SK-N-SH (cell line): ENCODE measurements around the gene HBZ. TPM values are rescaled to one million over a fixed set of nuclear protein-coding genes. Genes with fewer than 3 reads are reported as not detected.

Experiments
- CTCF ChIA-PET: fragments of 300-600, 350-600 bp; formaldehyde crosslinking; extraction: SDS; loops from one replicate; lab custom pipeline; 2021; lab: Yijun Ruan, JAX
- POLR2A ChIA-PET: fragments of 350-600 bp; sonication (Branson Sonifier 250); formaldehyde crosslinking; extraction: SDS; loops from one replicate; lab custom pipeline; 2020; ENCODE audit warnings: antibody characterized with exemption, inconsistent platforms; lab: Yijun Ruan, JAX
- DNase-seq: peaks from one replicate; pipeline ENCODE4 v3.0.0; 2012
- H2AFZ ChIP-seq: fragments of 200-600 bp; sonication (generic); 2 replicates; pipeline ENCODE4 v1.8.1; 2016; ENCODE audit warnings: antibody characterized with exemption, mild to moderate bottlenecking, low read depth
- H3F3A ChIP-seq: fragments of 200-600 bp; sonication (generic); replicated peaks from 2 replicates; pipeline ENCODE3; 2016; ENCODE audit warnings: antibody characterized with exemption, mild to moderate bottlenecking; ENCODE audit not compliant: insufficient read depth
- H3K27ac ChIP-seq, 2 experiments: fragments of 200-500 bp in 1 of 2; fragments of 200-600 bp in 1 of 2; sonication (Bioruptor generic) in 1 of 2; sonication (generic), shearing (Covaris generic) in 1 of 2; 2 replicates each; pipeline versions ENCODE4 v1.5.1 to v1.6.1; 2014 to 2016; ENCODE audit warnings: low read depth in 2 of 2, inconsistent platforms in 1 of 2, low read length in 1 of 2, mild to moderate bottlenecking in 1 of 2, mixed read lengths in 1 of 2
- H3K27me3 ChIP-seq: fragments of 200-600 bp; sonication (generic), shearing (Covaris generic); 2 replicates; pipeline ENCODE4 v1.6.1; 2016; ENCODE audit warnings: mixed run types; ENCODE audit not compliant: insufficient read depth
- H3K36me3 ChIP-seq, 2 experiments: fragments of 200-500 bp in 1 of 2; fragments of 200-600 bp in 1 of 2; sonication (Bioruptor generic) in 1 of 2; sonication (generic) in 1 of 2; replicated peaks in 1 of 2; 2 replicates each; pipeline versions ENCODE3 to v1.5.1; 2014 to 2016; ENCODE audit warnings: low read length in 1 of 2, mild to moderate bottlenecking in 1 of 2; ENCODE audit not compliant: insufficient read depth in 2 of 2, control insufficient read depth in 1 of 2
- H3K4me1 ChIP-seq, 2 experiments: fragments of 200-500 bp in 1 of 2; fragments of 200-600 bp in 1 of 2; sonication (Bioruptor generic) in 1 of 2; sonication (generic), shearing (Covaris generic) in 1 of 2; 2 replicates each; pipeline versions ENCODE4 v1.5.1 to v1.6.1; 2014 to 2016; ENCODE audit warnings: low read depth in 1 of 2, low read length in 1 of 2, mixed run types in 1 of 2; ENCODE audit not compliant: insufficient read depth in 2 of 2, control insufficient read depth in 1 of 2
- H3K4me2 ChIP-seq: fragments of 200-600 bp; sonication (generic), shearing (Covaris generic); 2 replicates; pipeline ENCODE4 v1.6.1; 2017; ENCODE audit warnings: mixed run types
- H3K4me3 ChIP-seq, 2 experiments: fragments of 200-500 bp in 1 of 2; fragments of 200-600 bp in 1 of 2; sonication (Bioruptor generic) in 1 of 2; sonication (generic), shearing (Covaris generic) in 1 of 2; 2 replicates each; pipeline versions ENCODE4 v1.5.1 to v1.8.1; 2014 to 2016; ENCODE audit warnings: low read depth in 2 of 2, inconsistent platforms in 1 of 2, low read length in 1 of 2, mild to moderate bottlenecking in 1 of 2, mixed read lengths in 1 of 2, moderate library complexity in 1 of 2
- H3K79me2 ChIP-seq: fragments of 200-600 bp; sonication (generic); 2 replicates; pipeline ENCODE4 v1.8.1; 2017; ENCODE audit warnings: mild to moderate bottlenecking; ENCODE audit not compliant: insufficient read depth
- H3K9ac ChIP-seq: fragments of 200-600 bp; sonication (generic); 2 replicates; pipeline ENCODE4 v1.6.1; 2017; ENCODE audit warnings: mixed run types
- H3K9me2 ChIP-seq: fragments of 200-600 bp; sonication (generic); 2 replicates; pipeline ENCODE4 v1.6.1; 2017; ENCODE audit warnings: mixed run types
- H3K9me3 ChIP-seq: fragments of 200-600 bp; sonication (generic); 2 replicates; pipeline ENCODE4 v1.6.1; 2017; ENCODE audit warnings: mixed run types, mild to moderate bottlenecking, moderate library complexity
- H4K20me1 ChIP-seq: fragments of 200-600 bp; sonication (generic); 2 replicates; pipeline ENCODE4 v1.6.1; 2017; ENCODE audit warnings: mild to moderate bottlenecking, mixed run types; ENCODE audit not compliant: insufficient read depth
- FOXM1 ChIP-seq: IDR thresholded peaks from 2 replicates; pipeline ENCODE4 v1.4.0; 2012; ENCODE audit warnings: low read depth, mild to moderate bottlenecking
- GABPA ChIP-seq: IDR thresholded peaks from 2 replicates; pipeline ENCODE4 v1.4.0; 2012; ENCODE audit warnings: low read depth, mild to moderate bottlenecking
- GATA2 ChIP-seq: sonication (generic); formaldehyde crosslinking; IDR thresholded peaks from 2 replicates; pipeline ENCODE4 v1.5.0; 2020; ENCODE audit warnings: mild to moderate bottlenecking, missing genetic modification reagents
- MEF2A ChIP-seq: IDR thresholded peaks from 2 replicates; pipeline ENCODE4 v1.4.0; 2012; ENCODE audit warnings: low read depth, borderline replicate concordance
- MXI1 ChIP-seq: IDR thresholded peaks from 2 replicates; pipeline ENCODE4 v1.6.1; 2012; ENCODE audit warnings: mild to moderate bottlenecking, low read depth, low read length, improper control_type of control experiment
- RCOR1 ChIP-seq: fragments of 150-350 bp; IDR thresholded peaks from 2 replicates; pipeline ENCODE4 v1.6.1; 2017; ENCODE audit warnings: antibody characterized with exemption, low read length
- TCF12 ChIP-seq: IDR thresholded peaks from 2 replicates; pipeline ENCODE4 v1.4.0; 2012
- WGBS: methylation state at CpG from one replicate; pipeline ENCODE4 v1.1.6; 2017; ENCODE audit warnings: low lambda C conversion rate; 5-methylcytosine and 5-hydroxymethylcytosine counted together
- polyA plus RNA-seq, 3 experiments: library from polyadenylated mRNA; depleted of rRNA; stranded (reverse); fragments of >200 nt; gene quantifications; 2 replicates each; pipeline ENCODE4 v1.2.3, GENCODE V29; 2012
- TF ChIP-seq, protein P1 (sequence below): fragments of 200-600 bp; sonication (generic); IDR thresholded peaks from 2 replicates; pipeline ENCODE4 v1.6.1; 2017; ENCODE audit warnings: antibody characterized with exemption, mild to moderate bottlenecking, moderate library complexity
- TF ChIP-seq, protein P2 (sequence below): fragments of 150-350 bp; IDR thresholded peaks from 2 replicates; pipeline ENCODE4 v1.6.1; 2017; ENCODE audit warnings: antibody characterized with exemption, low read length, low read depth, borderline replicate concordance
- TF ChIP-seq, protein P3 (sequence below): IDR thresholded peaks from 2 replicates; pipeline ENCODE4 v1.4.0; 2012; ENCODE audit warnings: low read depth, borderline replicate concordance

Gene HBZ
- polyA plus RNA-seq, 1 of the 3 experiments (the other 2 are of a cell fraction): not detected

DNA sequence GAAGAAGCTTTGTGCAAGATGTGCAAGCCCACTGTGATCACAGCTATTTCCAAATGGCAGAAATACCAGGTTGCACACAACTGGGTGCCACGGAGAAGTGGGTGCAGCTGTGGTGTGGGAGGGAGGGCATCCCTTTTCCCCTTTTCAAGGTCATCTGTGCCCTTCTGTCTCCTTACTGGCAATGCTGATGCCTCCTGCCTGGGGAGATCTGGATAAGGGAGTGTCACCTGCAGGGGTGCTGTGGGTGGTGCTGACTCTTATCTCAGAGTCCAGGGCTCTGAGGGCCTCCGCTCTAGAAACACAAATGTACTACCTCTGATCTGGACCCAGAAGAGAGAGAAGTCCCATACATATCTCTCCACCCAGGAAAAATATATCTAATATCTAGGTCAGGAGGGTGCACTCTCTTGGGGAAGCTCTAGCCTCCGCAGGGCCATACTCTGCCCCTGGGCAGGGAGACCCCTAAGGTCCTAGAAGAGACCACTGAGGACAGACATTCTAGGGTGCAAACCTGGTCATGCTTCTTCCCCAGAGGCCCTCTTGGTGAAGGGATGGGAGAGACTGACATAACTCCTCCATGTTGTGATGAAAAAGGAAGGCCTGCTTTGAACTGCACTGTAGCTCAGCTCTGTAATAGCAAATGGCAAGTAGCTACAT is 32.5 kb upstream of the HBZ start:
- Histone ChIP-seq H3K4me1 (peaks cover 0 to 6% of the 10 kb centered on the region in 2 experiments; a peak in 1 of 4 replicates), H4K20me1 (peaks cover 5% of the 10 kb centered on the region; the same call in 1 of the 2 replicates), H3K36me3 (peaks cover 3% of the 10 kb centered on the region in 2 experiments), H3K9me3 (no peaks in the 10 kb centered on the region), H3K4me3 (no peak overlapping the region), H2AFZ (no peak overlapping the region), H3K79me2 (peaks cover 6% of the 10 kb centered on the region; the same call in 1 of the 2 replicates), H3K27me3 (no peaks in the 10 kb centered on the region), H3K4me2 (no peak overlapping the region), H3F3A (no peaks in the 10 kb centered on the region), H3K9me2 (no peaks in the 10 kb centered on the region), H3K27ac (no peak overlapping the region), H3K9ac (no peak overlapping the region)
- POLR2A ChIA-PET: no interaction called here
- TF ChIP-seq, protein P1, sequence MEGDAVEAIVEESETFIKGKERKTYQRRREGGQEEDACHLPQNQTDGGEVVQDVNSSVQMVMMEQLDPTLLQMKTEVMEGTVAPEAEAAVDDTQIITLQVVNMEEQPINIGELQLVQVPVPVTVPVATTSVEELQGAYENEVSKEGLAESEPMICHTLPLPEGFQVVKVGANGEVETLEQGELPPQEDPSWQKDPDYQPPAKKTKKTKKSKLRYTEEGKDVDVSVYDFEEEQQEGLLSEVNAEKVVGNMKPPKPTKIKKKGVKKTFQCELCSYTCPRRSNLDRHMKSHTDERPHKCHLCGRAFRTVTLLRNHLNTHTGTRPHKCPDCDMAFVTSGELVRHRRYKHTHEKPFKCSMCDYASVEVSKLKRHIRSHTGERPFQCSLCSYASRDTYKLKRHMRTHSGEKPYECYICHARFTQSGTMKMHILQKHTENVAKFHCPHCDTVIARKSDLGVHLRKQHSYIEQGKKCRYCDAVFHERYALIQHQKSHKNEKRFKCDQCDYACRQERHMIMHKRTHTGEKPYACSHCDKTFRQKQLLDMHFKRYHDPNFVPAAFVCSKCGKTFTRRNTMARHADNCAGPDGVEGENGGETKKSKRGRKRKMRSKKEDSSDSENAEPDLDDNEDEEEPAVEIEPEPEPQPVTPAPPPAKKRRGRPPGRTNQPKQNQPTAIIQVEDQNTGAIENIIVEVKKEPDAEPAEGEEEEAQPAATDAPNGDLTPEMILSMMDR: no peak
- TF ChIP-seq TCF12: no peak
- TF ChIP-seq, protein P2, sequence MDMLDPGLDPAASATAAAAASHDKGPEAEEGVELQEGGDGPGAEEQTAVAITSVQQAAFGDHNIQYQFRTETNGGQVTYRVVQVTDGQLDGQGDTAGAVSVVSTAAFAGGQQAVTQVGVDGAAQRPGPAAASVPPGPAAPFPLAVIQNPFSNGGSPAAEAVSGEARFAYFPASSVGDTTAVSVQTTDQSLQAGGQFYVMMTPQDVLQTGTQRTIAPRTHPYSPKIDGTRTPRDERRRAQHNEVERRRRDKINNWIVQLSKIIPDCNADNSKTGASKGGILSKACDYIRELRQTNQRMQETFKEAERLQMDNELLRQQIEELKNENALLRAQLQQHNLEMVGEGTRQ: no peak
- 100% methylated on average over 2 of the region's 3 CpGs for WGBS
- no peak for DNase-seq
- CTCF ChIA-PET: interaction anchor here (1.0 to 6.0 kb wide), 3 partner anchors 13 to 54 kb away, joined by 4 to 88 read pairs (median 28); no protein-coding TSS in a partner anchor

GRCh38 chr16:120756-121155 is 31.7 kb upstream of the HBZ start:
- Histone ChIP-seq H3K27ac (no peak overlapping the region), H3K4me3 (no peak overlapping the region), H2AFZ (no peak overlapping the region), H3K4me2 (no peak overlapping the region), H3K27me3 (no peaks in the 10 kb centered on the region), H3K9me3 (no peaks in the 10 kb centered on the region), H3K9me2 (no peaks in the 10 kb centered on the region), H3K4me1 (peaks cover 0 to 6% of the 10 kb centered on the region in 2 experiments; a peak in 1 of 4 replicates), H3K9ac (no peak overlapping the region), H4K20me1 (peaks cover 5% of the 10 kb centered on the region; the same call in 1 of the 2 replicates), H3K36me3 (peaks cover 3% of the 10 kb centered on the region in 2 experiments), H3K79me2 (peaks cover 6% of the 10 kb centered on the region; the same call in 1 of the 2 replicates), H3F3A (no peaks in the 10 kb centered on the region)
- DNase-seq: no peak
- TF ChIP-seq MEF2A: no peak
- TF ChIP-seq MXI1: no peak
- no peak for TF ChIP-seq GATA2 (CRISPR knock-in tag)
- no peak for TF ChIP-seq GABPA
- no peak for TF ChIP-seq RCOR1
- TF ChIP-seq TCF12: no peak
- TF ChIP-seq FOXM1: no peak
- TF ChIP-seq, protein P1: no peak
- TF ChIP-seq, protein P2: no peak
- TF ChIP-seq, protein P3, sequence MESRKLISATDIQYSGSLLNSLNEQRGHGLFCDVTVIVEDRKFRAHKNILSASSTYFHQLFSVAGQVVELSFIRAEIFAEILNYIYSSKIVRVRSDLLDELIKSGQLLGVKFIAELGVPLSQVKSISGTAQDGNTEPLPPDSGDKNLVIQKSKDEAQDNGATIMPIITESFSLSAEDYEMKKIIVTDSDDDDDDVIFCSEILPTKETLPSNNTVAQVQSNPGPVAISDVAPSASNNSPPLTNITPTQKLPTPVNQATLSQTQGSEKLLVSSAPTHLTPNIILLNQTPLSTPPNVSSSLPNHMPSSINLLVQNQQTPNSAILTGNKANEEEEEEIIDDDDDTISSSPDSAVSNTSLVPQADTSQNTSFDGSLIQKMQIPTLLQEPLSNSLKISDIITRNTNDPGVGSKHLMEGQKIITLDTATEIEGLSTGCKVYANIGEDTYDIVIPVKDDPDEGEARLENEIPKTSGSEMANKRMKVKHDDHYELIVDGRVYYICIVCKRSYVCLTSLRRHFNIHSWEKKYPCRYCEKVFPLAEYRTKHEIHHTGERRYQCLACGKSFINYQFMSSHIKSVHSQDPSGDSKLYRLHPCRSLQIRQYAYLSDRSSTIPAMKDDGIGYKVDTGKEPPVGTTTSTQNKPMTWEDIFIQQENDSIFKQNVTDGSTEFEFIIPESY: no peak
- ChIA-PET POLR2A (no interaction called here), CTCF (interaction anchor here (6.0 kb wide), 1 partner anchor 14 kb away, joined by 88 read pairs; no protein-coding TSS in a partner anchor)
- WGBS: 93% methylated on average over 2 of the region's 2 CpGs
